ENCODE measurements around the gene HGD. TPM values are rescaled to one million over a fixed set of nuclear protein-coding genes. Genes with fewer than 3 reads are reported as not detected.

The HGD gene
- total and polyA plus RNA-seq, 10 of the 15 experiments (the other 5 are each of a cell fraction or from before 2014, with no cell fraction given): 0.18 to 0.81 (median 0.40) TPM; not detected in 6

DNA sequence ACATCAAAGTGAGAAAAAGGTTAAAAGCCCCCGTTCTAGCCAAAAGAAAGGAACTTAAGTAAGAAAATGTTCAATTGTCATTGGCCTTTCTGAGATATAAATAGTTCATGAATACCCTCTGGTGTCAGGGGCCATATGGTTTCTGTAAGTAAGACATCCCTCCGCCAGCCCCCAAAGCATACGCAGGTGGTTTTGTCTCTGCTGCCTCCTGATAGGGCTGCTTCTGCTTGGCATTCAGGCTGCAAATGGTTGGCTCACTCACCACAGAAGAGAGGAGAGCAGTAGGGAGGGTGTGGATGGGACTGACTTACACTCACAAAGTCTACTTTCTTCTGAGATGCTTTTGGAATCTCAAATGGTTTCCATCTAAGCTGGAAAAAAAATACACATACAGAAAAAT lies 29.8 kb downstream of the HGD start:
- no peak for DNase-seq (ENCODE audit: low read depth, low spot score)
- RAD21 ChIA-PET (ENCODE audit: unreplicated experiment): no interaction called here
- Histone ChIP-seq H3K79me2 (ENCODE audit: control insufficient read depth, insufficient read depth, low read length) (no peaks in the 10 kb centered on the region), H3K27me3 (replicated peaks in 1 of 2; ENCODE audit: control insufficient read depth in 2 of 2, insufficient read depth in 2 of 2, low read length in 1 of 2) (no peaks in the 10 kb centered on the region), H3K4me1 (ENCODE audit: control insufficient read depth, insufficient read depth, low read length) (no peaks in the 10 kb centered on the region), H3K36me3 (ENCODE audit: control insufficient read depth in 2 of 2, insufficient read depth in 2 of 2, low read length in 1 of 2) (no peaks in the 10 kb centered on the region), H3K9me3 (replicated peaks; ENCODE audit: control insufficient read depth, insufficient read depth, low read length) (no peaks in the 10 kb centered on the region), H3K9ac (ENCODE audit: control insufficient read depth, insufficient read depth, low read length) (no peak overlapping the region), H4K20me1 (ENCODE audit: control insufficient read depth, insufficient read depth) (no peaks in the 10 kb centered on the region), H3K4me2 (ENCODE audit: control insufficient read depth, insufficient read depth) (no peak overlapping the region), H2AFZ (ENCODE audit: control insufficient read depth, low read depth, low read length) (no peak overlapping the region), H3K4me3 (no peak overlapping the region), H3K27ac (ENCODE audit: control insufficient read depth, insufficient read depth) (no peak overlapping the region)
- no peak for ATAC-seq
- 72% methylated on average over 3 of the region's 3 CpGs for WGBS (ENCODE audit: insufficient coverage, insufficient replicate concordance, low lambda C conversion rate, missing lambda C conversion rate)
- no peak for FAIRE-seq
- intact Hi-C loops (cut with micrococcal nuclease; ENCODE audit: unreplicated experiment) (no loop called here), in situ Hi-C loops (cut with MboI) (no loop called here)
- SMC1A ChIA-PET (ENCODE audit: uncharacterized antibody, unreplicated experiment): interaction anchor here (1.1 kb wide), 1 partner anchor 11 kb away, joined by 3 read pairs; no protein-coding TSS in a partner anchor
- POLR2A ChIA-PET: interaction anchor here (1.0 kb wide), 1 partner anchor 56 kb away, joined by 3 read pairs; the partner anchor contains the start of gene NDUFB4
- BruUV-seq (replicated peaks): no TSS peak
- CTCF ChIA-PET: interaction anchor here (0.9 to 1.7 kb wide), 2 partner anchors 18 to 143 kb away, joined by 3 to 6 read pairs; no protein-coding TSS in a partner anchor
- TF ChIP-seq IRF4 (IDR thresholded peaks at IDR 0.05; ENCODE audit: low read depth, low read length): no peak
- TF ChIP-seq, protein P1, sequence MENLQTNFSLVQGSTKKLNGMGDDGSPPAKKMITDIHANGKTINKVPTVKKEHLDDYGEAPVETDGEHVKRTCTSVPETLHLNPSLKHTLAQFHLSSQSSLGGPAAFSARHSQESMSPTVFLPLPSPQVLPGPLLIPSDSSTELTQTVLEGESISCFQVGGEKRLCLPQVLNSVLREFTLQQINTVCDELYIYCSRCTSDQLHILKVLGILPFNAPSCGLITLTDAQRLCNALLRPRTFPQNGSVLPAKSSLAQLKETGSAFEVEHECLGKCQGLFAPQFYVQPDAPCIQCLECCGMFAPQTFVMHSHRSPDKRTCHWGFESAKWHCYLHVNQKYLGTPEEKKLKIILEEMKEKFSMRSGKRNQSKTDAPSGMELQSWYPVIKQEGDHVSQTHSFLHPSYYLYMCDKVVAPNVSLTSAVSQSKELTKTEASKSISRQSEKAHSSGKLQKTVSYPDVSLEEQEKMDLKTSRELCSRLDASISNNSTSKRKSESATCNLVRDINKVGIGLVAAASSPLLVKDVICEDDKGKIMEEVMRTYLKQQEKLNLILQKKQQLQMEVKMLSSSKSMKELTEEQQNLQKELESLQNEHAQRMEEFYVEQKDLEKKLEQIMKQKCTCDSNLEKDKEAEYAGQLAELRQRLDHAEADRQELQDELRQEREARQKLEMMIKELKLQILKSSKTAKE (IDR thresholded peaks at IDR 0.05; ENCODE audit: low read depth, poor library complexity, severe bottlenecking): no peak
- no peak for TF ChIP-seq ASH2L (IDR thresholded peaks at IDR 0.05; ENCODE audit: borderline replicate concordance, low read depth)
- no peak for TF ChIP-seq YY1 (IDR thresholded peaks at IDR 0.05; ENCODE audit: low read depth, low read length)
- no peak for TF ChIP-seq SREBF2 (IDR thresholded peaks at IDR 0.05; ENCODE audit: low read length)
- TF ChIP-seq KLF5 (IDR thresholded peaks at IDR 0.05; ENCODE audit: partially characterized antibody): no peak
- no peak for TF ChIP-seq LARP7 (IDR thresholded peaks at IDR 0.05)
- TF ChIP-seq CREM (IDR thresholded peaks at IDR 0.05; ENCODE audit: low read depth): no peak
- TF ChIP-seq, protein P2, sequence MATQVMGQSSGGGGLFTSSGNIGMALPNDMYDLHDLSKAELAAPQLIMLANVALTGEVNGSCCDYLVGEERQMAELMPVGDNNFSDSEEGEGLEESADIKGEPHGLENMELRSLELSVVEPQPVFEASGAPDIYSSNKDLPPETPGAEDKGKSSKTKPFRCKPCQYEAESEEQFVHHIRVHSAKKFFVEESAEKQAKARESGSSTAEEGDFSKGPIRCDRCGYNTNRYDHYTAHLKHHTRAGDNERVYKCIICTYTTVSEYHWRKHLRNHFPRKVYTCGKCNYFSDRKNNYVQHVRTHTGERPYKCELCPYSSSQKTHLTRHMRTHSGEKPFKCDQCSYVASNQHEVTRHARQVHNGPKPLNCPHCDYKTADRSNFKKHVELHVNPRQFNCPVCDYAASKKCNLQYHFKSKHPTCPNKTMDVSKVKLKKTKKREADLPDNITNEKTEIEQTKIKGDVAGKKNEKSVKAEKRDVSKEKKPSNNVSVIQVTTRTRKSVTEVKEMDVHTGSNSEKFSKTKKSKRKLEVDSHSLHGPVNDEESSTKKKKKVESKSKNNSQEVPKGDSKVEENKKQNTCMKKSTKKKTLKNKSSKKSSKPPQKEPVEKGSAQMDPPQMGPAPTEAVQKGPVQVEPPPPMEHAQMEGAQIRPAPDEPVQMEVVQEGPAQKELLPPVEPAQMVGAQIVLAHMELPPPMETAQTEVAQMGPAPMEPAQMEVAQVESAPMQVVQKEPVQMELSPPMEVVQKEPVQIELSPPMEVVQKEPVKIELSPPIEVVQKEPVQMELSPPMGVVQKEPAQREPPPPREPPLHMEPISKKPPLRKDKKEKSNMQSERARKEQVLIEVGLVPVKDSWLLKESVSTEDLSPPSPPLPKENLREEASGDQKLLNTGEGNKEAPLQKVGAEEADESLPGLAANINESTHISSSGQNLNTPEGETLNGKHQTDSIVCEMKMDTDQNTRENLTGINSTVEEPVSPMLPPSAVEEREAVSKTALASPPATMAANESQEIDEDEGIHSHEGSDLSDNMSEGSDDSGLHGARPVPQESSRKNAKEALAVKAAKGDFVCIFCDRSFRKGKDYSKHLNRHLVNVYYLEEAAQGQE (IDR thresholded peaks at IDR 0.05; ENCODE audit: low read depth, low read length): no peak
- TF ChIP-seq KAT2A (conservative IDR thresholded peaks at IDR 0.05; ENCODE audit: control insufficient read depth, low read depth, low read length): no peak
- no peak for TF ChIP-seq HDAC6 (IDR thresholded peaks at IDR 0.05; ENCODE audit: unreplicated experiment)
- no peak for TF ChIP-seq ZNF217 (IDR thresholded peaks at IDR 0.05)
- no peak for TF ChIP-seq WRNIP1 (IDR thresholded peaks at IDR 0.05; ENCODE audit: borderline replicate concordance, low read depth, low read length)
- no peak for TF ChIP-seq CREB1 (IDR thresholded peaks at IDR 0.05; ENCODE audit: low read depth)
- TF ChIP-seq POLR2AphosphoS2 (IDR thresholded peaks at IDR 0.05; ENCODE audit: low read depth, low read length): no peak
- TF ChIP-seq, protein P3, sequence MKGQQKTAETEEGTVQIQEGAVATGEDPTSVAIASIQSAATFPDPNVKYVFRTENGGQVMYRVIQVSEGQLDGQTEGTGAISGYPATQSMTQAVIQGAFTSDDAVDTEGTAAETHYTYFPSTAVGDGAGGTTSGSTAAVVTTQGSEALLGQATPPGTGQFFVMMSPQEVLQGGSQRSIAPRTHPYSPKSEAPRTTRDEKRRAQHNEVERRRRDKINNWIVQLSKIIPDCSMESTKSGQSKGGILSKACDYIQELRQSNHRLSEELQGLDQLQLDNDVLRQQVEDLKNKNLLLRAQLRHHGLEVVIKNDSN (IDR thresholded peaks at IDR 0.05; ENCODE audit: borderline replicate concordance, extremely low read length, insufficient read depth, low read depth, low read length): no peak
- no peak for TF ChIP-seq ZNF24 (IDR thresholded peaks at IDR 0.05)
- no peak for TF ChIP-seq BCL11A (IDR thresholded peaks at IDR 0.05; ENCODE audit: low read depth, low read length)
- TF ChIP-seq SUZ12 (IDR thresholded peaks at IDR 0.05; ENCODE audit: unreplicated experiment): no peak

All from GM12878 (cell line).